HAP-1 (cell line): Measurements from ENCODE around the gene PTCD2.
"Not testable (repeated sequence)": the region's sequence is repeated elsewhere in the genome, so short reads cannot be mapped to it uniquely, and the experiment has no call there.

Experiments
- DNase-seq, 2 experiments: peaks; one replicate each; pipeline ENCODE4 v3.0.0-alpha.2; 2016 to 2020; ENCODE audit warnings: low spot score in 2 of 2
- H3K27me3 ChIP-seq: fragments of 250-450 bp; sonication (Bioruptor Pico); 2 replicates; pipeline ENCODE4 v1.5.1; 2020; ENCODE audit warnings: low read depth, mild to moderate bottlenecking, moderate library complexity
- H3K36me3 ChIP-seq: fragments of 250-450 bp; sonication (Bioruptor Pico); replicated peaks from 2 replicates; pipeline ENCODE4 v1.5.1; 2020; ENCODE audit warnings: mild to moderate bottlenecking
- H3K4me1 ChIP-seq: fragments of 250-450 bp; sonication (Bioruptor Pico); 2 replicates; pipeline ENCODE4 v1.5.1; 2020; ENCODE audit warnings: mild to moderate bottlenecking
- H3K4me3 ChIP-seq: fragments of 250-450 bp; sonication (Bioruptor Pico); 2 replicates; pipeline ENCODE4 v1.5.1; 2020; ENCODE audit warnings: mild to moderate bottlenecking, moderate library complexity
- H3K9me3 ChIP-seq: fragments of 250-450 bp; sonication (Bioruptor Pico); 2 replicates; pipeline ENCODE4 v1.5.1; 2020; ENCODE audit warnings: mild to moderate bottlenecking, moderate library complexity
- in situ Hi-C: fragments of 300-500 bp; cut with MboI; formaldehyde crosslinking; loops from 3 replicates; pipeline ENCODE4 v1.14.3; 2020; ENCODE audit warnings: low sequenced_read_pairs, inconsistent platforms, mixed read lengths

PTCD2 gene

GRCh38 chr5:72383280-72383679 lies 63.1 kb downstream of the PTCD2 start:
- H3K9me3 ChIP-seq: no peaks in the 10 kb centered on the region
- no peak for DNase-seq
- in situ Hi-C loops: no loop called here
- peaks cover 6% of the 10 kb centered on the region for H3K27me3 ChIP-seq
- no peaks in the 10 kb centered on the region for H3K4me1 ChIP-seq
- H3K4me3 ChIP-seq: no peak overlapping the region
- no peaks in the 10 kb centered on the region for H3K36me3 ChIP-seq

DNA sequence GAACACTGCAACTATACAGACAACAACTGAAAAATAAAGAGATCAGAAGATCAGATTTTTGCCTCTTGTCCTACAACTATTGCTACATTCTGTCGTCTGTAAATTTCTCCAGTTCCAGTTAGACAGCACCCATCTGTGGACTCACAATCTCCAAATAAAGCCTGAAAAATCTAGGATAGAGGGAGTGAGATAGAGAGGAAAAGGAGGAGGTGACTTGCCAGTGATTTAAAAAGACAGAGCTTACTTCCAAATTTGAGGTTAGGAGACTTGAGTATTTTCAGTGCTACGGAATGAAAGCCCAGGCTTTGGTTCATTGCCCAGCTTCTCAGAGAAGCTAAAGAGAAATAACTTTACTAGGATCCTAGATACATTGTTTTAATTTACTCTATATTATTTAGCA lies 63.6 kb downstream of the PTCD2 start:
- DNase-seq: no peak
- no peak overlapping the region for H3K4me3 ChIP-seq
- H3K4me1 ChIP-seq: no peaks in the 10 kb centered on the region
- H3K27me3 ChIP-seq: peaks cover 9% of the 10 kb centered on the region
- H3K36me3 ChIP-seq: no peaks in the 10 kb centered on the region
- H3K9me3 ChIP-seq: no peaks in the 10 kb centered on the region
- in situ Hi-C loops: no loop called here

DNA sequence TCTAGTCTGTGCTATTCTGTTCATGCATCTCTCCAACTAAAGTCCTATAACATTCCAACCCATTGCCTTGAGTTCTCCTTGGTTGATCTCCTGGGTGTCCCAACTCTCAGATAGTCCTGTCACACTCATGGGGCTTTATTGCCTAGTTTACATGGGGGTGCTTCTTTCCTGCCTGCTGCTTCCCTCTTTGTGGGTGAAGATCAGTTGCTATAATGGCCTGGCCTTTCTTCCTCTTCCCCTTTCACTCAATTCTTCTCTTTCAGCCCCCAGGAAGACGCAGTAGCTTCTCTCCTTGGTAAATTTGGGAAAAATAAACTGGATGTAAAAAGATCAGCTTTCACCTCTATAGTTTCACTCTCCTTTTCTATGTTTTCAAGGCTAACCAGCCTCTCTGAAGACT lies 66.5 kb downstream of the PTCD2 start:
- in situ Hi-C loops: no loop called here
- H3K27me3 ChIP-seq: peaks cover 9% of the 10 kb centered on the region
- no peaks in the 10 kb centered on the region for H3K4me1 ChIP-seq
- no peak overlapping the region for H3K4me3 ChIP-seq
- no peaks in the 10 kb centered on the region for H3K36me3 ChIP-seq
- H3K9me3 ChIP-seq: no peaks in the 10 kb centered on the region
- no peak for DNase-seq

DNA sequence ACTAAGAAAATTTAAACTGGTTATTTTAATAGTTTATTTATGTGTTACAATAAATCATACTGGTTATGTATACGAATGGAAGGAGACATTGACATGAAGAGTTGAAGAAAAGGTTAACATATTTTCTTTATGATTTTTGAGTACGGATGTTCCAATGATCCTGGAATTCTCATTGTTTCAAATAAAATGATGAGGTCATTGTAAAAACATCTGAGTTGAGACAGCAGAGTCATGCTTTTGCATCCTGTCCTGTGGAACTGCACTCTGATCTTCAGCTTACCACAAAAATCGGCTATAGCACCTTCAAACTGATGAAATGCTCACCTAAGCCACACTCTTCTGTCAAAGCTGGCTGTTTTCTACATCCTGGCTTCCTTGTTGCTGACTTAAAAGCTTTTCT lies 67.8 kb downstream of the PTCD2 start:
- H3K27me3 ChIP-seq: peaks cover 22% of the 10 kb centered on the region
- no peaks in the 10 kb centered on the region for H3K9me3 ChIP-seq
- DNase-seq: no peak
- no peaks in the 10 kb centered on the region for H3K4me1 ChIP-seq
- in situ Hi-C loops: no loop called here
- no peaks in the 10 kb centered on the region for H3K36me3 ChIP-seq
- H3K4me3 ChIP-seq: no peak overlapping the region

DNA sequence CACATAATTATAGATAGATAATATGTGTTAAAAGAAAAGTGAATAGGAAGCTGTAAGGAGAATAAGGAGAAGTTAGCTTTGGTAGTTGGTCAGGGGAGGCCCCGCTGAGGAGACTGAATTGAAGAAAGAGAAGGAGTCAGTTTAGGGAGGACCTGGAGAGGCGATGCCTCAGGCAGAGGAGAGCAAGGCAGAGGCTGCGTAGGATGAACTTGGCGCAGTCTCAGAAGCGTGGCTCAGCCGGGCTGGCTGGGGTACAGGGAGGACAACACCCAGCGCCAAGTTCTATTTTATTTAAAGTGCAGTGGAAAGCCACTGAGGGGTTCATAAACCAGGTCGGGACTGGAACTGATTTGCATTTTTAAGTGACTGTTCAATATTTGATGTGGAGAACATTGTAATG lies 68.5 kb downstream of the PTCD2 start:
- in situ Hi-C loops: no loop called here

DNA sequence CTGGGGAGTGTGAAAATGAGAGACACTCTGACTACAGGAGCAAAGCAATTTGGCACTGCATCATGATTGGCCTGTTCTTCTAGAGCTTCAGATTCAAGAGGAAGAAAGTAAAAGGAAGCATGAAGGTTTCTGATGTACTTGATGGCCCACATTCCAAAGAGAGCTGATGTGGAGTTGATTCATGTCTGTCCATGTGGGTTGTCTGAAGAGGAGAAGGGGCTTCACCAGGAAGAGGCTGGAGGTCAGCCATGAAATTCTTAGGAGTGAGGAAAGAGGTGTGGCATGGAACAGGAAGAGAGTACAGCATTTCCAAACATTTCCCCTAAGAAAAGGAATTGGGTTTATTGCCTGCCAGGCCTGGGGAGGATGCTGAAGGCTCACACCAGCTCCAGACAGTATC lies 70.7 kb downstream of the PTCD2 start:
- H3K36me3 ChIP-seq: no peaks in the 10 kb centered on the region
- no peak overlapping the region for H3K4me3 ChIP-seq
- H3K4me1 ChIP-seq: no peaks in the 10 kb centered on the region
- DNase-seq: no peak
- H3K9me3 ChIP-seq: no peaks in the 10 kb centered on the region
- in situ Hi-C loops: no loop called here
- peaks cover 30% of the 10 kb centered on the region for H3K27me3 ChIP-seq

More for the DNA sequence above, 68.5 kb downstream of the PTCD2 start:
- H3K27me3 ChIP-seq: peaks cover 27% of the 10 kb centered on the region
- H3K4me1 ChIP-seq: no peaks in the 10 kb centered on the region
- H3K4me3 ChIP-seq: no peak overlapping the region
- H3K9me3 ChIP-seq: no peaks in the 10 kb centered on the region
- no peaks in the 10 kb centered on the region for H3K36me3 ChIP-seq
- no peak for DNase-seq

DNA sequence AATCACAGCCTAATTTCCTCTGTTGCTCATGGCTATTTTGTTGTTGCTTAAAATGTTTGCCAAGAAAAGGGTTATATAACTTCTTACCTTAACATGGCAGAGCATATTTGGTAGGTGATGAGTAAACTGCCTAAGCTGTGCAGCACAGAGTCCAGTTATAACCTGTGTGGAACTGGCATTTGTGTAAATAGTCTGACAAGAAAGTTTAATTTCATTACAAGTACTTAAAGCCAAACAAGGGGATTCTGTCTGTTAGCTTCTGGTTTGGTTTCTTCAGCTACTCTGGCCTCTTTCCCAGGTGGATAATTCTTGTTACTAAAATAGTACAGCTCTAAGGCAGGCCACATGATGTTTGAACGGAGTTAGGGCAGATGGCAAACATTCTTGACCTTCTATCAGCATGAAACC lies 72.2 kb downstream of the PTCD2 start:
- DNase-seq: no peak
- no peaks in the 10 kb centered on the region for H3K4me1 ChIP-seq
- H3K36me3 ChIP-seq: no peaks in the 10 kb centered on the region
- H3K27me3 ChIP-seq: peaks cover 30% of the 10 kb centered on the region
- in situ Hi-C loops: no loop called here
- H3K9me3 ChIP-seq: no peaks in the 10 kb centered on the region
- no peak overlapping the region for H3K4me3 ChIP-seq

GRCh38 chr5:72393052-72393451 lies 72.9 kb downstream of the PTCD2 start:
- DNase-seq: no peak
- in situ Hi-C loops: no loop called here
- H3K4me1 ChIP-seq: no peaks in the 10 kb centered on the region

DNA sequence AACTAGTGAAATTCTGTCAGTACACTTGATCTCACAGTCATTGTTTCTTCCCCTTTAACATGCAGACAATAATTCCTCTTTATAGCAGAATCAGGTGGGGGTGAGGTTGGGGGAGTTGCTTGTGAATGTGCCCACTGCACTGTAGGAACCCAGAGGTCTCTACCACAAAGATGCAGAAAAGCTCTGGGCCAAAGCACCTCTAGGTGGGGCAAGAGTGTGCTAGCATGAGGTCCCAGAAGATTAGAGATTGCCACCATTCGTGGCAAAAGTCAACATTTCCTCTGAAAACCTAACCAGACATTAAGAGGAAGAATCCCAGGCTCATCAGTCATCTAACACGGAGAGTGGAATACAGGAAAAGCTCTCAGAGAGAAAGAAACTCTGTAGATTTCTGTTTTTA lies 74.5 kb downstream of the PTCD2 start:
- no peak overlapping the region for H3K4me3 ChIP-seq
- H3K4me1 ChIP-seq: peaks cover 3% of the 10 kb centered on the region
- H3K27me3 ChIP-seq: peaks cover 21% of the 10 kb centered on the region
- no peaks in the 10 kb centered on the region for H3K36me3 ChIP-seq
- peak in 1 of 2 experiments; percentile 13 for DNase-seq
- in situ Hi-C loops: no loop called here
- no peaks in the 10 kb centered on the region for H3K9me3 ChIP-seq

More at GRCh38 chr5:72393052-72393451, 72.9 kb downstream of the PTCD2 start:
- Histone ChIP-seq H3K27me3 (peaks cover 26% of the 10 kb centered on the region), H3K36me3 (no peaks in the 10 kb centered on the region), H3K9me3 (no peaks in the 10 kb centered on the region), H3K4me3 (no peak overlapping the region)

- Histone ChIP-seq H3K4me3 (no peak overlapping the region), H3K9me3 (peaks cover 4% of the 10 kb centered on the region), H3K27me3 (peaks cover 10% of the 10 kb centered on the region), H3K36me3 (no peaks in the 10 kb centered on the region), H3K4me1 (peaks cover 3% of the 10 kb centered on the region)
- in situ Hi-C loops: no loop called here
- no peak for DNase-seq
Observed at GRCh38 chr5:72397836-72398235, 77.7 kb downstream of the PTCD2 start.

DNA sequence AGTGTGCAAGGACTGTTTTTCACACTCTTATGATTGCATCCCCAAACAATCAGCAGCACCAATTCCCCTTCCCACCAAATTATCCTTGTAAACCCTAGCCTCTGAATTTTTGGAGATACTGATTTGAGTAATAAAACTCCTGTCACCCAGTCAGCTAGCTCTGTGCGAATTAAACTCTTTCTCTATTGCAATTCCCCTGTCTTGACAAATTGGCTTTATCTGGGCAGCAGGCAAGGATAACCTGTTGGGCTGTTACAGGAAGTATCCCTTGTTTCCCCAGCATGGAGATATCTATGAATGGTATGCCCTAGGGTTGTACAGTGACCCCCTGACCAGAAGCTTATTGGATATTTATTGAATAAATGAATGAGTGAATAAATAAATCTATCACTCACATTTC lies 80.8 kb downstream of the PTCD2 start:
- Histone ChIP-seq H3K27me3 (no peaks in the 10 kb centered on the region), H3K4me1 (peaks cover 3% of the 10 kb centered on the region), H3K4me3 (no peak overlapping the region), H3K9me3 (peaks cover 7% of the 10 kb centered on the region), H3K36me3 (no peaks in the 10 kb centered on the region)
- in situ Hi-C loops: no loop called here
- no peak for DNase-seq

GRCh38 chr5:72402381-72402890 lies 82.3 kb downstream of the PTCD2 start:
- H3K9me3 ChIP-seq: peaks cover 7% of the 10 kb centered on the region
- no peak for DNase-seq
- peaks cover 3% of the 10 kb centered on the region for H3K4me1 ChIP-seq
- in situ Hi-C loops: no loop called here
- H3K4me3 ChIP-seq: no peak overlapping the region
- no peaks in the 10 kb centered on the region for H3K27me3 ChIP-seq
- no peaks in the 10 kb centered on the region for H3K36me3 ChIP-seq

GRCh38 chr5:72402959-72403628 lies 82.9 kb downstream of the PTCD2 start:
- H3K36me3 ChIP-seq: no peaks in the 10 kb centered on the region
- no peaks in the 10 kb centered on the region for H3K27me3 ChIP-seq
- H3K4me3 ChIP-seq: no peak overlapping the region
- peaks cover 7% of the 10 kb centered on the region for H3K9me3 ChIP-seq
- H3K4me1 ChIP-seq: peaks cover 3% of the 10 kb centered on the region
- peak in 1 of 2 experiments; percentile 44 for DNase-seq
- in situ Hi-C loops: no loop called here

DNA sequence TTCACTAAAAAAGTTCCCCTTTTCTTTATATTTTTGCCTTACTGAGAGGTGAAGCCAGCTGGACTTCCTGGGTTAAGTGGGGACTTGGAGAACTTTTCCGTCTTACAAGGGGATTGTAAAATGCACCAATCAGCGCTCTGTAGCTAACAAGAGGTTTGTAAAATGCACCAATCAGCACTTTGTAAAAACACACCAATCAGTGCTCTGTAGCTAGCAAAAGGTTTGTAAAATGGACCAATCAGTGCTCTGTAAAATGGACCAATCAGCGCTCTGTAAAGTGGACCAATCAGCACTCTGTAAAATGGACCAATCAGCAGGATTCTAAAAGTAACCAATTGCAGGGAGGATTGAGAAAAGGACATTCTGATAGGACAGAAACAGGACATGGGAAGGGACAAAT lies 84.6 kb downstream of the PTCD2 start:
- DNase-seq, H3K27me3 ChIP-seq, in situ Hi-C loops, H3K36me3 ChIP-seq, H3K4me3 ChIP-seq, H3K9me3 ChIP-seq, H3K4me1 ChIP-seq: not testable (repeated sequence)

DNA sequence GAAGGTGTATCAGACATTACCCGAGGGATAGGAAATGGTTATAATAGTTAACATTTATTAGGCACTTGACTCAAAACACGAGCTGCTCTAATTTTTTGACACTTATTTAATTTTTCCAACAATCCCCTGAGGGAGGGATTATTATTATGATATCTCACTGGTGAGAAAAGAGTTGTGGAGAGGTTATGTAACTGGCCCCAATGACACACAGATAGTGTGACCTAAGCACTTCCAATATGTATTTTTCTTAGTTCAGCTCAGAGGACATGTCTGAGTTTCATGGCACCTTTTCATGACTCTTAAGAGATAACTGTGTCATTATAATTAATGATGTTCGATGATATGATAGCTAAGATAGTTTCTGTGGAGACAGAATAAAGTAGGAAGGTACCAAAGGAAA lies 86.9 kb downstream of the PTCD2 start:
- no peaks in the 10 kb centered on the region for H3K27me3 ChIP-seq
- H3K4me1 ChIP-seq: no peaks in the 10 kb centered on the region
- no peak overlapping the region for H3K4me3 ChIP-seq
- 0 out of 2 replicates have a peak, but pooled peaks cover 2% of the 10 kb centered on the region for H3K9me3 ChIP-seq
- no peak for DNase-seq
- no peaks in the 10 kb centered on the region for H3K36me3 ChIP-seq
- in situ Hi-C loops: no loop called here
